Adipocyte (in vitro differentiated cells): ENCODE data around the gene SH3RF3.
A peak's percentile ranks its signal among the peaks of the same experiment; 100 is the strongest.

Experiments
- DNase-seq: peaks from one replicate; pipeline ENCODE4 v3.0.0-alpha.2; 2015; ENCODE audit warnings: low read depth
- H3K27me3 ChIP-seq: replicated peaks from 2 replicates; pipeline ENCODE4 v1.7.0; 2013; ENCODE audit warnings: mild to moderate bottlenecking, low read length, moderate library complexity; ENCODE audit not compliant: control insufficient read depth, insufficient read depth
- H3K36me3 ChIP-seq: 2 replicates; pipeline ENCODE4 v1.7.0; 2013; ENCODE audit warnings: low read length, mild to moderate bottlenecking, moderate library complexity; ENCODE audit not compliant: control insufficient read depth, insufficient read depth, severe bottlenecking
- H3K4me1 ChIP-seq: 2 replicates; pipeline ENCODE4 v1.7.0; 2013; ENCODE audit warnings: mild to moderate bottlenecking, low read length, moderate library complexity; ENCODE audit not compliant: control insufficient read depth, insufficient read depth
- H3K4me3 ChIP-seq: 2 replicates; pipeline ENCODE4 v1.7.0; 2013; ENCODE audit warnings: mild to moderate bottlenecking, low read length, moderate library complexity
- H3K9ac ChIP-seq: 2 replicates; pipeline ENCODE4 v1.7.0; 2013; ENCODE audit warnings: mild to moderate bottlenecking, low read length, moderate library complexity
- H3K9me3 ChIP-seq: 2 replicates; pipeline ENCODE4 v1.7.0; 2013; ENCODE audit warnings: mild to moderate bottlenecking, low read length, moderate library complexity; ENCODE audit not compliant: control insufficient read depth

SH3RF3 gene

DNA sequence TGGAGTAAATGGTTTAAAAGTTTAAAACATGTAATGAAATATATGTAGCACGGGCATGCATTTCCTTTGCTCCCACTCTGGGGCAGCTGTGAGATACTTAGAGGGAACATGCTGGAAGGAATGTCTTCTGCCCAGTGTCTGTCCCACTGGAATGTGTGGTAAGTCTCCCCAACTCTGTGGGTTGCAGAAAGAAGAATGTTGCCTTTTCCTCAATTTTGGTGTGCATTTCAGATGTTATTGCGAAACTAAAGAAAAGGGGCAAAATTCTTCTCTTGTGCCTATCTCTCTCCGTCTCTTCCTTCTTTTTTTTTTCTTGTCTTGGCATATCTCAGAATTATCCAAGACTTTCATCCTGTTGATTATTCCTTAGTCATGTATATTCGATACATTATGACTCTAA lies 201.1 kb downstream of the SH3RF3 start:
- Histone ChIP-seq H3K4me3 (no peak overlapping the region), H3K9ac (no peak overlapping the region), H3K27me3 (no peaks in the 10 kb centered on the region), H3K4me1 (peaks cover 55% of the 10 kb centered on the region), H3K9me3 (no peaks in the 10 kb centered on the region), H3K36me3 (no peaks in the 10 kb centered on the region)
- peak; percentile 75 for DNase-seq

DNA sequence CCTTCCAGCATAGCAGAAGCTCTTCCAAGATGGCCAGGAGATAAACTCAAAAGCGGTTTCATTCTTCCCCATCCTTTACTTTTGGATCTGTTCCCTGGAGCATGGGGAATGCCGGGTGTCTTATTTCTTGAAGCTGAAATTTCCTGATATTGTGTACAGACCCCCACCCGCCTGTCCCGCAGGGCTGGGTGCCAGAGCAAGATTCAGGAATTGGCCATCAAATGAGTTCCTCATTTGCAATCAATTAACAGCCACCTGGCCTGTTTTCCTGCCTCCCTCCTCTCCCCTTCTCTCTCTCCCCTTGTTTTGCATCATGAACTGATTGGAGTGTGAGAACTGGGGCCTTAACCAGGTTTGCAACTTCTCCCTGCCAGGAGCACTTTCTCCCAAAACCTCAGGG lies 202.1 kb downstream of the SH3RF3 start:
- H3K36me3 ChIP-seq: no peaks in the 10 kb centered on the region
- H3K9ac ChIP-seq: no peak overlapping the region
- peak; percentile 49 for DNase-seq
- no peak overlapping the region for H3K4me3 ChIP-seq
- no peaks in the 10 kb centered on the region for H3K9me3 ChIP-seq
- H3K27me3 ChIP-seq: no peaks in the 10 kb centered on the region
- peaks cover 55% of the 10 kb centered on the region for H3K4me1 ChIP-seq

DNA sequence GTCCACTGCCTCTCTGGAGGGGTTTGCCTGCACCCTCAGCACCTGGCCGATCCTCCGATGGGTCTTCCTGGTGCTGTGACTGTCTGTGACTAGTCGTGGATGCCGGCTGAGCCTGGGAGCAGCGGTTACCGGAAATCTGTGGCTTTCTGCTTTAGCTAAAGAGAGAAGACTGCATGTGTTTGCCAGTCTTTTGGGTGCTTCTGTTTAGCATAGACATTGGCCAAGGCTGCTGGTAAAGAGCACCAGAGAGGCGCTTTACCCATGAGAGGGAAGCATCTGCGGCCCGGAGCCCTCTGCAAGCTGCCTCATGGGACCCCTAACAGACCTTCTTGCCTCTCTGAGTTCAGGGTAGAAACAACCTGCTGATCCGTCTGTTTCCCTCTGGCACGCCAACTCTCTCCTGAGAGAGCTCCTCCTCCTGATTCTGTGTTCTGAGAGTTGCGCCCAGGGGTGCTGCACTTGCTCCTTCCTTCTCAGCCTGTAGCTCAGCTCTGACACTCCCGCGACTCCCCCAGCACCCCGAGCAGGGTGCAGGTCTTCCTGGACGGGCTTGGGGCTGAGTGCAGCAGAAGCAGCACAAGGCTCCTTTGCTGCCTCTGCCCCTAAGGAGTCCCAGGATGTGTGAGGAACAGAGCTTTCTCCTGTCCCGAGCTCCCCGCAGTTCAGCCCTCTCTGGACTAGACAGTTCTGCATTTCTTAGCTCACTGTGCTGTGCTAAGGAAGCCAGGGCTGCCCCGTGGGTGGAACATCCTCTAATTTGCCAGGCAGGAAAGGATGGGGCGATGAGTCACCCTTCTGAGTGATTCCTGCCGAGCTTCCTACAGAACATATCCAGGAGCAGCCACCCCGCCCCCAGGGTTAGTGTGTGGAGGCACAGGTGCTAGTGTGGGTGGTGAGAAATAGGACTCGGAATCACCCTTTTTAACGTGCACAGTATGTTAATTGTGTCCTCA lies 203.2 kb downstream of the SH3RF3 start:
- Histone ChIP-seq H3K9ac (peak overlapping the region; percentile 34), H3K4me1 (peaks cover 53% of the 10 kb centered on the region), H3K36me3 (no peaks in the 10 kb centered on the region), H3K9me3 (no peaks in the 10 kb centered on the region), H3K27me3 (no peaks in the 10 kb centered on the region), H3K4me3 (peak overlapping the region; percentile 26)
- peak; percentile 94 for DNase-seq

DNA sequence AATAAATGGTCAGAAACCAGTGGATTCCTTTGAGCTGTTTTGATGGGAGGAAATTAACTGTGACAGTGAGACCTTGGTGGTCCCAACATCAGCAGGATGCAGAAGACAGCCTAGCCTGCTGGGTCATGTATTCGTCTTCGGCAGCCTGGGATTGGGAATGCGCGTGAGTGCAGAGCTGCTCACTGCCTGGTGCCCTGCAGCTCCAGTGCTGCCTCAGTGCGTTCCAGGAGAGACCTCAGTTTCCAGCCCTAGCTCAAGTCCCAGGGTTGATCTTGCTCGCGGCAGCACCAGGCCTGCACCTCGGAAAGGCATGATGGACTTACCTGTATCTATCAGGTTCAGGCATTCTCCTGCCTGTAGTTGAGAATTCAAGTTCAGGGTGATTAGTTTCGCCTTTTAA lies 203.9 kb downstream of the SH3RF3 start:
- Histone ChIP-seq H3K36me3 (no peaks in the 10 kb centered on the region), H3K4me3 (peak overlapping the region; percentile 26), H3K9me3 (no peaks in the 10 kb centered on the region), H3K27me3 (no peaks in the 10 kb centered on the region), H3K4me1 (peaks cover 52% of the 10 kb centered on the region), H3K9ac (no peak overlapping the region)
- DNase-seq: no peak

DNA sequence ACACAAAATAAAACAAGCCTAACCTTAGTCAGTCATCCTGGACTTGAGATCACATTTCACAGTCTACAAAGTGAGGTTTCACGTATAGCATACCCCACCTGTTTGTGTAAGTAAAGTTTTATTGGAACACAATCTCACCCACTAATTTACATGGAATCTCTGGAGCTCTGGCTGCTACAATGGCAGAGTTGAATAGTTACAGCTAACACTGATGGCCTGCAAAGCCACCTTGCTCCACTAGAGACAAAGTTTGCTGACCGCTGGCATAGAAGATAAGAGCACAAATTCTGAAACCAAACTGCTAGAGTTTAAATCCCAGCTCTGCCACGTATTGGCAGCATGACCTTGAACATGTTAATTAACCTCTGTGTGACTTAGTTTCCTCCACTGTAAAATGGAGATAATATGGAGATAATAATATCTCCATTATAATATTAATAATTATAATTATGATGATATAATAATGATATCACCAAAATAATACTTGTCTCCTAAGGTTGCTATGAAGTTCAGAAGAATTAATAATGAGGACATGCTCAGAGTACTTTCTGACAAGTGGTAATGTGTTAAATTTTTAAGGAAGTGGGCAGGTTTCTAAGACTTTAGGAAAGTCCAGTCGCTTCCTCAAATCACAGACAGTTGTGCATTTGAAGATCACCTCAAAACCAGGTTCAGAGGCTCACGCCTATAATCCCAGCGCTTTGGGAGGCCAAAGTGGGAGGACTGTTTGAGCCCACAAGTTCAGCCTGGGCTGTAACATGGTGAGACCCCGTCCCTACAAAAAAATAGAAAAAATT lies 204.6 kb downstream of the SH3RF3 start:
- Histone ChIP-seq H3K9me3 (no peaks in the 10 kb centered on the region), H3K9ac (no peak overlapping the region), H3K4me1 (peaks cover 52% of the 10 kb centered on the region), H3K4me3 (no peak overlapping the region), H3K36me3 (no peaks in the 10 kb centered on the region), H3K27me3 (no peaks in the 10 kb centered on the region)
- DNase-seq: peak; percentile 40

DNA sequence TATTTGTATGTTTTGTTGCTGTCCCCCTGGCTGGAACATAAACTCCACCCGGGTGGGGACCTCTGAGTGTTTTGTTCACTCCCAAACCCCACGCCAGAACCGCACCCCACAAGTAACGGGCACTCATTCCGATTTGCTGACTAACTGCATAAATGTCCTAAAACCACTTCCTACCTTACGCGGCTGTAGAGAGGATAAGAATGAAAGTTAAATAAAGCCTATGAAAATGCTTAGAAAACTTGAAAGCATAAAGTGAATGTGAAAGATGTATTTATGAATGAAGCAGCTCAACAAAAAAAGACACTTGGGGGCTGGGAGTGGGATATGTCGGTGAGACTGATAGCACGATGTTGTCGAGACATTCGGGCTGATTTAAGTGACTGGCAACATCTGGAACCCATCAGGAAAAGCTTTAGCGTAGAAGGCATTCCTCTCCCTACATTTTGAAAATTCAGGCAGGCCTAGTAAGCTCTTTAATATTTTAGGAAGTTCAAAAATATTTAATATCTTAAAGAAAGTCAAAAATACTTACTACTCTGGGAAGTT lies 206.7 kb downstream of the SH3RF3 start:
- Histone ChIP-seq H3K4me3 (peak overlapping the region; percentile 71), H3K27me3 (no peaks in the 10 kb centered on the region), H3K9me3 (no peaks in the 10 kb centered on the region), H3K9ac (peak overlapping the region; percentile 73), H3K4me1 (peaks cover 36% of the 10 kb centered on the region), H3K36me3 (no peaks in the 10 kb centered on the region)
- DNase-seq: peak; percentile 82

DNA sequence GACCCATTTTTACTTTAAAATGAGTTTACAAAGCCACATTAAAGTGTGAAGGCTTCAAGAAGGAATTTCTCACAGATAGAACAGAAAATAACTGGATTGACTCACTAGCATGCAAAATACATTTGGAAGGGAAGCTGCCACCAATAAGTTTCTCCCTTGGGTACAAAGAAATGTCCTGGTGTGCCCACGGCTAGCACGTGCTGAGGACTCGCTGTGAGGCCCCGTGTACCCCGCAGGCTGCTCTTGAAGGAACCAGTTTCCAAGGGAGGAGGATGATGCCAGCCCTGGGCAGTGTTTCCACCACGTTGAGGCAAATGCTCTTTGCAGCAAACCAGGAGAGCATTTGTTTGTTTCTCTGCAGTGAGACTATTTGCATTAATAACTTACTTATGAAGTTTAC lies 207.3 kb downstream of the SH3RF3 start:
- Histone ChIP-seq H3K9me3 (no peaks in the 10 kb centered on the region), H3K4me3 (peak overlapping the region; percentile 71), H3K9ac (peak overlapping the region; percentile 73), H3K36me3 (no peaks in the 10 kb centered on the region), H3K4me1 (peaks cover 36% of the 10 kb centered on the region), H3K27me3 (no peaks in the 10 kb centered on the region)
- peak; percentile 46 for DNase-seq

DNA sequence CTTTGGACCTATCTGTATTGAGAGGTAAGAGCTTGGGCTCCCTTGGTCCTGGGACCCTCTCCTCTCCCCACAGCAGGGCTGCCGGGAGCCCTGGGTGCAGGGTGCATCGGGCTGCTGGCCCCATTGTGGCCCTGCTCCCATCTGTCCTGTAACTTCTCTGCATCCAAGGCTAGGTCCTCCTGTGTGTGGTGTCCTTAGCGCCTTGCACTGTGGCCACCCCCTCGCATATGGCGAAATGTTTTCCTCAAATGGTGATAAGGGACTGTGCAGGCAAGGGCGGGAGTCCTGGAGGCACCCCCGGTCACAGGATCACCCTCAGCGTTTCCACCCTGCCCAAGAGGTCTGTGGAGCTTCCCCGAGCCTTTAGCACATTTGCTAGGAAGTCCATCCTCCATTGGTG lies 208.2 kb downstream of the SH3RF3 start:
- no peaks in the 10 kb centered on the region for H3K9me3 ChIP-seq
- H3K4me1 ChIP-seq: peaks cover 29% of the 10 kb centered on the region
- H3K4me3 ChIP-seq: no peak overlapping the region
- DNase-seq: no peak
- H3K36me3 ChIP-seq: no peaks in the 10 kb centered on the region
- H3K27me3 ChIP-seq: no peaks in the 10 kb centered on the region
- H3K9ac ChIP-seq: no peak overlapping the region

DNA sequence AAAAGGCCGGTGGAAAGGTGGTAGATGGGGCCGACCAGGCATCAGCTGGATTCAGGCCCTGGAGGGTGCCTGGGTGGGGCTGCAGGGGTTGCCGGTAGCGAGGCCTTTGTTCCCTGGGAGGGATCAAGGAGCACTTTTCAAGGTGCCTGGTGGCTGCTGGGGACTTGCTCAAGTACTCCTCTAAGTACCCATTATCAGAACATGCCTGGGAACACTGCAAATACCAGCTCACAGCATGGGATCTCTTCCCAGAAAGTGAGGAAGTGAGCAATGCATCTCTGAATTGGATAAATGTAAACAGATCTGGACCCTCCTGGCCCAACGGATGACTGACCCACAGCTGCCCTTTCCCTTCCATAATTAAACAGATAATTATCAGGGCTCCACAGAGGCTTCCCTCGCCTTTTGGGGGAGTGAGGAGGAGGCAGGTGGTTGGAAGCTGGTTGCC lies 210.5 kb downstream of the SH3RF3 start:
- no peak overlapping the region for H3K4me3 ChIP-seq
- peak; percentile 26 for DNase-seq
- no peaks in the 10 kb centered on the region for H3K27me3 ChIP-seq
- H3K36me3 ChIP-seq: no peaks in the 10 kb centered on the region
- H3K9ac ChIP-seq: no peak overlapping the region
- peaks cover 22% of the 10 kb centered on the region for H3K4me1 ChIP-seq
- no peaks in the 10 kb centered on the region for H3K9me3 ChIP-seq

DNA sequence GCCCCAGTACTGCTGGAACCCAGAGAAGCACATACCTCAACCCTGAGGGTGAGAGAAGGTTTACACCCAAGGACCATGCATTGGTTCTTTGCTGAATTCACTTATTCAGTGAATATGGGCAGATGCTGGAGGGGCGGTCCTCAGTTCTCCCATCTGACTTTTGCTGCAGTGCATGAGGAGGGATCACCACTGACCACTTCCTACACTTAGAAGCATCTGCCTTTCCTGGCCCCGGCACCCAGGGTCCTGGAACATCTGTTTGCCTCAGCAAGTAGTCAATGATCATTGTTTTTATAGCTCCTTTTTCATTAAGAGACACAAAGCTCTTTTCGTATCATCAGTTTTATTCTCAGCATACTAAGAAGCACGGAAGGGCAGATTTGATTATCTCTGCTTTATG lies 211.4 kb downstream of the SH3RF3 start:
- Histone ChIP-seq H3K9me3 (no peaks in the 10 kb centered on the region), H3K4me3 (no peak overlapping the region), H3K4me1 (peaks cover 15% of the 10 kb centered on the region), H3K27me3 (no peaks in the 10 kb centered on the region), H3K36me3 (no peaks in the 10 kb centered on the region), H3K9ac (no peak overlapping the region)
- DNase-seq: no peak
